Natural killer cell (primary cell): ENCODE measurements around the gene MTO1. TPM values are rescaled to one million over a fixed set of nuclear protein-coding genes. Genes with fewer than 3 reads are reported as not detected.
"Not testable (repeated sequence)": the region's sequence is repeated elsewhere in the genome, so short reads cannot be mapped to it uniquely, and the experiment has no call there.

Experiments used
- ATAC-seq, 3 donors: fragments of 150-1000 bp in 2 of 3; fragments of 200-7000 bp in 1 of 3; cut with Tn5 transposase; 1 replicate in 1 of 3; 2 replicates in 2 of 3; pipeline ENCODE4 v1.10.0; 2021; ENCODE audit warnings: mild to moderate bottlenecking in 2 of 3, moderate library complexity in 2 of 3
- DNase-seq, 2 donors: peaks; one replicate each; pipeline versions ENCODE4 v3.0.0 to v3.0.0-alpha.2; 2013 to 2021; ENCODE audit warnings: mixed read lengths in 1 of 2
- H3K27ac ChIP-seq: one replicate; pipeline ENCODE4 v1.5.1; 2013; ENCODE audit warnings: mild to moderate bottlenecking, low read length
- H3K27me3 ChIP-seq: one replicate; pipeline ENCODE4 v1.6.1; 2013; ENCODE audit warnings: low read length; ENCODE audit not compliant: control insufficient read depth, insufficient read depth
- H3K36me3 ChIP-seq: one replicate; pipeline ENCODE4 v1.6.1; 2013; ENCODE audit warnings: low read length; ENCODE audit not compliant: control insufficient read depth, insufficient read depth
- H3K4me1 ChIP-seq: one replicate; pipeline ENCODE4 v1.6.1; 2013; ENCODE audit warnings: low read length; ENCODE audit not compliant: control insufficient read depth, insufficient read depth
- H3K4me3 ChIP-seq: one replicate; pipeline ENCODE4 v1.5.1; 2013; ENCODE audit warnings: low read length
- H3K9me3 ChIP-seq: one replicate; pipeline ENCODE4 v1.6.1; 2013; ENCODE audit warnings: low read length; ENCODE audit not compliant: control insufficient read depth, insufficient read depth
- H3K27ac Mint-ChIP-seq, 2 donors: one replicate each; pipeline ENCODE4 v1.8.0; 2022; ENCODE audit warnings: mild to moderate bottlenecking in 2 of 2, mixed read lengths in 2 of 2, moderate library complexity in 1 of 2
- H3K27me3 Mint-ChIP-seq, 2 donors: one replicate each; pipeline ENCODE4 v1.8.0; 2022; ENCODE audit warnings: low read depth in 2 of 2, mixed read lengths in 2 of 2
- H3K36me3 Mint-ChIP-seq: one replicate; pipeline ENCODE4 v1.8.0; 2022; ENCODE audit warnings: mixed read lengths
- H3K4me1 Mint-ChIP-seq, 2 donors: one replicate each; pipeline ENCODE4 v1.8.0; 2022; ENCODE audit warnings: mixed read lengths in 2 of 2
- H3K4me3 Mint-ChIP-seq: one replicate; pipeline ENCODE4 v1.8.0; 2022; ENCODE audit warnings: mild to moderate bottlenecking, moderate library complexity, mixed read lengths
- H3K9me3 Mint-ChIP-seq, 2 donors: one replicate each; pipeline ENCODE4 v1.8.0; 2022; ENCODE audit warnings: mixed read lengths in 2 of 2
- CTCF ChIP-seq: fragments of 200-600 bp; IDR thresholded peaks from one replicate; pipeline ENCODE4 v1.8.0; 2022; ENCODE audit warnings: antibody characterized with exemption
- WGBS: methylation state at CpG from one replicate; pipeline ENCODE4 v1.1.7; 2013; ENCODE audit warnings: missing lambda C conversion rate; ENCODE audit not compliant: insufficient coverage; 5-methylcytosine and 5-hydroxymethylcytosine counted together
- intact Hi-C: fragments of 100-400 bp; cut with micrococcal nuclease; formaldehyde crosslinking; loops from one replicate; pipeline ENCODE4 v1.14.2; 2022
- total RNA-seq, 4 donors: library from RNA; stranded (reverse); fragments of 120-200 nt in 1 of 4; gene quantifications; one replicate each; pipeline versions ENCODE4 v1.2.3 to v1.2.4, GENCODE V29; 2013 to 2022

Gene MTO1
- total RNA-seq, 3 donors from 2014 or later (not counting 1 experiment from before 2014, with no cell fraction given) = 37.8 to 46.1 (median 41.3) TPM

GRCh38 chr6:73497915-73498314 lies 36.4 kb downstream of the MTO1 start:
- no peaks in the 10 kb centered on the region for H3K9me3 ChIP-seq
- H3K4me1 ChIP-seq = no peaks in the 10 kb centered on the region
- no peaks in the 10 kb centered on the region for H3K36me3 Mint-ChIP-seq
- H3K4me3 ChIP-seq = no peak overlapping the region
- no peaks in the 10 kb centered on the region for H3K27me3 Mint-ChIP-seq
- intact Hi-C loops = no loop called here
- DNase-seq = no peak
- no peaks in the 10 kb centered on the region for H3K9me3 Mint-ChIP-seq
- H3K36me3 ChIP-seq = peaks cover 73% of the 10 kb centered on the region
- H3K27ac Mint-ChIP-seq = no peak overlapping the region
- H3K27ac ChIP-seq = no peak overlapping the region
- H3K4me3 Mint-ChIP-seq = no peak overlapping the region
- no peak for ATAC-seq
- WGBS = 95% methylated on average over 3 of the region's 3 CpGs
- no peaks in the 10 kb centered on the region for H3K27me3 ChIP-seq
- no peaks in the 10 kb centered on the region for H3K4me1 Mint-ChIP-seq
- no peak for TF ChIP-seq CTCF

GRCh38 chr6:73503027-73503772 lies 41.7 kb downstream of the MTO1 start:
- Histone ChIP-seq H3K27ac (no peak overlapping the region), H3K36me3 (peaks cover 46% of the 10 kb centered on the region), H3K4me1 (no peaks in the 10 kb centered on the region), H3K27me3 (no peaks in the 10 kb centered on the region), H3K4me3 (no peak overlapping the region), H3K9me3 (peaks cover 3% of the 10 kb centered on the region)
- peak in 1 of 3 donors; percentile 15 for ATAC-seq
- H3K4me3 Mint-ChIP-seq = no peak overlapping the region
- no peaks in the 10 kb centered on the region for H3K27me3 Mint-ChIP-seq
- no peaks in the 10 kb centered on the region for H3K36me3 Mint-ChIP-seq
- peaks cover 7 to 8% of the 10 kb centered on the region in 2 donors for H3K4me1 Mint-ChIP-seq
- intact Hi-C loops = no loop called here
- H3K27ac Mint-ChIP-seq = peak overlapping the region; percentile 57 to 70
- TF ChIP-seq CTCF = no peak
- no peaks in the 10 kb centered on the region for H3K9me3 Mint-ChIP-seq
- DNase-seq = no peak
- WGBS = 38% methylated on average over 2 of the region's 2 CpGs

GRCh38 chr6:73504160-73504559 lies 42.6 kb downstream of the MTO1 start:
- no peaks in the 10 kb centered on the region for H3K27me3 Mint-ChIP-seq
- no peak for DNase-seq
- no CpG with 5 or more reads among the region's 2 CpGs for WGBS
- H3K36me3 Mint-ChIP-seq = no peaks in the 10 kb centered on the region
- peaks cover 36% of the 10 kb centered on the region for H3K36me3 ChIP-seq
- intact Hi-C loops = no loop called here
- no peak overlapping the region for H3K27ac ChIP-seq
- no peak for TF ChIP-seq CTCF
- H3K9me3 Mint-ChIP-seq = no peaks in the 10 kb centered on the region
- H3K27ac Mint-ChIP-seq = peak overlapping the region; percentile 13 to 57
- H3K27me3 ChIP-seq = no peaks in the 10 kb centered on the region
- H3K4me3 Mint-ChIP-seq = no peak overlapping the region
- peaks cover 7 to 8% of the 10 kb centered on the region in 2 donors for H3K4me1 Mint-ChIP-seq
- H3K4me1 ChIP-seq = no peaks in the 10 kb centered on the region
- no peak overlapping the region for H3K4me3 ChIP-seq
- no peak for ATAC-seq
- H3K9me3 ChIP-seq = peaks cover 3% of the 10 kb centered on the region

GRCh38 chr6:73505142-73505541 lies 43.6 kb downstream of the MTO1 start:
- Histone ChIP-seq H3K27ac (no peak overlapping the region), H3K9me3 (peaks cover 3% of the 10 kb centered on the region), H3K4me1 (no peaks in the 10 kb centered on the region), H3K36me3 (peaks cover 27% of the 10 kb centered on the region), H3K27me3 (no peaks in the 10 kb centered on the region), H3K4me3 (no peak overlapping the region)
- TF ChIP-seq CTCF = no peak
- DNase-seq (no peak), ATAC-seq (no peak)
- no peaks in the 10 kb centered on the region for H3K27me3 Mint-ChIP-seq
- intact Hi-C loops = no loop called here
- H3K27ac Mint-ChIP-seq = no peak overlapping the region
- H3K4me3 Mint-ChIP-seq = no peak overlapping the region
- no peaks in the 10 kb centered on the region for H3K36me3 Mint-ChIP-seq
- H3K9me3 Mint-ChIP-seq = no peaks in the 10 kb centered on the region
- peaks cover 7 to 8% of the 10 kb centered on the region in 2 donors for H3K4me1 Mint-ChIP-seq

- H3K36me3 Mint-ChIP-seq, DNase-seq, H3K27me3 Mint-ChIP-seq, intact Hi-C loops, H3K9me3 Mint-ChIP-seq, H3K9me3 ChIP-seq, H3K27ac ChIP-seq, H3K4me3 Mint-ChIP-seq, H3K27me3 ChIP-seq, H3K4me1 Mint-ChIP-seq, H3K27ac Mint-ChIP-seq, H3K4me1 ChIP-seq, ATAC-seq, H3K4me3 ChIP-seq: not testable (repeated sequence)
- peaks cover 23% of the 10 kb centered on the region for H3K36me3 ChIP-seq
- 99% methylated on average over 8 of the region's 8 CpGs for WGBS
These were observed 44.2 kb downstream of the MTO1 start for GRCh38 chr6:73505705-73506104.
